GM23338 (cell line): ENCODE results near the gene PARL. TPM values are rescaled to one million over a fixed set of nuclear protein-coding genes. Genes with fewer than 3 reads are reported as not detected.

Source experiments
- ATAC-seq: fragments of 200-7000 bp; cut with Tn5 transposase; 3 replicates; pipeline ENCODE4 v1.9.1; 2020
- DNase-seq: peaks from one replicate; pipeline ENCODE4 v3.0.0-alpha.2; 2015; ENCODE audit warnings: low spot score
- H2AFZ ChIP-seq: fragments of 200-600 bp; sonication (generic); 2 replicates; pipeline ENCODE4 v1.8.0; 2016; ENCODE audit warnings: antibody characterized with exemption, mild to moderate bottlenecking, moderate library complexity
- H3F3A ChIP-seq: fragments of 200-600 bp; sonication (generic); replicated peaks from 2 replicates; pipeline ENCODE4 v1.8.0; 2017; ENCODE audit warnings: antibody characterized with exemption, mixed run types, low read depth
- H3K27ac ChIP-seq: fragments of 200-600 bp; sonication (generic); 2 replicates; pipeline ENCODE4 v1.6.1; 2016; ENCODE audit warnings: low read depth
- H3K27me3 ChIP-seq: fragments of 200-600 bp; sonication (generic); 2 replicates; pipeline ENCODE4 v1.8.0; 2016; ENCODE audit warnings: mild to moderate bottlenecking, mixed run types, moderate library complexity; ENCODE audit not compliant: insufficient read depth
- H3K36me3 ChIP-seq: fragments of 200-600 bp; sonication (generic); 2 replicates; pipeline ENCODE4 v1.8.0; 2016; ENCODE audit warnings: mild to moderate bottlenecking; ENCODE audit not compliant: insufficient read depth
- H3K4me1 ChIP-seq: fragments of 200-600 bp; sonication (generic); 2 replicates; pipeline ENCODE4 v1.8.0; 2016; ENCODE audit warnings: mild to moderate bottlenecking, moderate library complexity; ENCODE audit not compliant: insufficient read depth
- H3K4me2 ChIP-seq: fragments of 200-600 bp; sonication (generic); 2 replicates; pipeline ENCODE4 v1.7.1; 2017; ENCODE audit warnings: mixed run types
- H3K4me3 ChIP-seq: fragments of 200-600 bp; sonication (generic); 2 replicates; pipeline ENCODE4 v1.6.1; 2016; ENCODE audit warnings: mixed run types
- H3K79me2 ChIP-seq: fragments of 200-600 bp; sonication (generic); replicated peaks from 2 replicates; pipeline ENCODE4 v1.8.0; 2017; ENCODE audit warnings: mild to moderate bottlenecking; ENCODE audit not compliant: insufficient read depth
- H3K9me2 ChIP-seq: fragments of 200-600 bp; sonication (generic); 2 replicates; pipeline ENCODE4 v1.8.0; 2017; ENCODE audit not compliant: insufficient read depth
- H4K20me1 ChIP-seq: fragments of 200-600 bp; sonication (generic); replicated peaks from 2 replicates; pipeline ENCODE4 v1.8.0; 2017; ENCODE audit warnings: mild to moderate bottlenecking; ENCODE audit not compliant: insufficient read depth
- H3K27ac Mint-ChIP-seq: 2 replicates; pipeline ENCODE4 v1.8.0; 2020; ENCODE audit warnings: inconsistent platforms, mild to moderate bottlenecking, moderate library complexity, mixed read lengths
- H3K27me3 Mint-ChIP-seq: 3 replicates; pipeline ENCODE4 v1.8.0; 2022; ENCODE audit warnings: low read depth, mild to moderate bottlenecking, moderate library complexity, mixed read lengths, inconsistent platforms; ENCODE audit not compliant: insufficient read depth, poor library complexity
- H3K36me3 Mint-ChIP-seq: 3 replicates; pipeline ENCODE4 v1.8.0; 2021; ENCODE audit warnings: low read depth, mild to moderate bottlenecking, inconsistent platforms, moderate library complexity, mixed read lengths
- H3K4me1 Mint-ChIP-seq: 3 replicates; pipeline ENCODE4 v1.8.0; 2020; ENCODE audit warnings: mild to moderate bottlenecking, inconsistent platforms, mixed read lengths
- H3K4me3 Mint-ChIP-seq: 3 replicates; pipeline ENCODE4 v1.8.0; 2021; ENCODE audit warnings: moderate library complexity, mild to moderate bottlenecking, inconsistent platforms, mixed read lengths
- H3K9me3 Mint-ChIP-seq: 3 replicates; pipeline ENCODE4 v1.8.0; 2020; ENCODE audit warnings: moderate library complexity, mild to moderate bottlenecking, inconsistent platforms, mixed read lengths
- CREB1 ChIP-seq: fragments of 250-450 bp; sonication (Bioruptor Pico); IDR thresholded peaks from 2 replicates; pipeline ENCODE4 v1.5.0; 2020; ENCODE audit warnings: low read depth, mild to moderate bottlenecking, moderate library complexity
- ETS1 ChIP-seq: IDR thresholded peaks from 2 replicates; pipeline ENCODE4 v1.6.1; 2016; ENCODE audit warnings: antibody characterized with exemption
- EZH2 ChIP-seq: fragments of 200-600 bp; sonication (generic); IDR thresholded peaks from one replicate; pipeline ENCODE4 v1.8.0; 2017; ENCODE audit warnings: antibody characterized with exemption, mild to moderate bottlenecking, low read depth; ENCODE audit not compliant: unreplicated experiment
- EZH2phosphoT487 ChIP-seq: fragments of 200-600 bp; sonication (generic); IDR thresholded peaks from one replicate; pipeline ENCODE4 v1.8.1; 2018; ENCODE audit warnings: antibody characterized with exemption; ENCODE audit not compliant: unreplicated experiment
- JUNB ChIP-seq: IDR thresholded peaks from one replicate; pipeline ENCODE4 v1.6.1; 2016; ENCODE audit warnings: antibody characterized with exemption; ENCODE audit not compliant: unreplicated experiment
- NANOG ChIP-seq: IDR thresholded peaks from 2 replicates; pipeline ENCODE4 v1.6.1; 2016; ENCODE audit warnings: antibody characterized with exemption, borderline replicate concordance
- POLR2AphosphoS5 ChIP-seq: IDR thresholded peaks from 2 replicates; pipeline ENCODE4 v1.6.1; 2016; ENCODE audit warnings: antibody characterized with exemption, low read depth
- REST ChIP-seq: IDR thresholded peaks from one replicate; pipeline ENCODE4 v1.6.1; 2018; ENCODE audit warnings: antibody characterized with exemption; ENCODE audit not compliant: unreplicated experiment
- STAT1 ChIP-seq: IDR thresholded peaks from one replicate; pipeline ENCODE4 v1.6.1; 2016; ENCODE audit warnings: antibody characterized with exemption; ENCODE audit not compliant: unreplicated experiment
- ZNF114 ChIP-seq: fragments of 250-450 bp; sonication (Bioruptor Pico); IDR thresholded peaks from 2 replicates; pipeline ENCODE4 v1.5.0; 2020; ENCODE audit warnings: mild to moderate bottlenecking, moderate library complexity
- polyA plus RNA-seq: library from polyadenylated mRNA; unstranded; fragments of >200 nt; fragmentation: Nextera tagmentation; extraction: Ambion mirVana; gene quantifications from 2 replicates; pipeline ENCODE4 v1.2.1, GENCODE V29; 2016
- total RNA-seq: library from RNA; depleted of rRNA; stranded (reverse); fragments of >200 nt; shearing (Covaris generic); gene quantifications from 2 replicates; pipeline ENCODE4 v1.2.3, GENCODE V29; 2014
- TF ChIP-seq, protein P1 (sequence below), 2 experiments: fragments of 200-600 bp in 1 of 2; sonication (generic) in 1 of 2; conservative IDR thresholded peaks; 2 replicates each; pipeline versions ENCODE4 v1.5.1 to v1.6.1; 2016 to 2017; ENCODE audit warnings: antibody characterized with exemption in 2 of 2, low read depth in 2 of 2, mild to moderate bottlenecking in 2 of 2, moderate library complexity in 1 of 2
- TF ChIP-seq, protein P2 (sequence below): fragments of 250-450 bp; sonication (Bioruptor Pico); IDR thresholded peaks from 2 replicates; pipeline ENCODE4 v1.5.0; 2020; ENCODE audit warnings: mild to moderate bottlenecking, moderate library complexity

Gene PARL
- total and polyA plus RNA-seq, 2 experiments from 2014 or later = 67.5 to 78.7 TPM

DNA sequence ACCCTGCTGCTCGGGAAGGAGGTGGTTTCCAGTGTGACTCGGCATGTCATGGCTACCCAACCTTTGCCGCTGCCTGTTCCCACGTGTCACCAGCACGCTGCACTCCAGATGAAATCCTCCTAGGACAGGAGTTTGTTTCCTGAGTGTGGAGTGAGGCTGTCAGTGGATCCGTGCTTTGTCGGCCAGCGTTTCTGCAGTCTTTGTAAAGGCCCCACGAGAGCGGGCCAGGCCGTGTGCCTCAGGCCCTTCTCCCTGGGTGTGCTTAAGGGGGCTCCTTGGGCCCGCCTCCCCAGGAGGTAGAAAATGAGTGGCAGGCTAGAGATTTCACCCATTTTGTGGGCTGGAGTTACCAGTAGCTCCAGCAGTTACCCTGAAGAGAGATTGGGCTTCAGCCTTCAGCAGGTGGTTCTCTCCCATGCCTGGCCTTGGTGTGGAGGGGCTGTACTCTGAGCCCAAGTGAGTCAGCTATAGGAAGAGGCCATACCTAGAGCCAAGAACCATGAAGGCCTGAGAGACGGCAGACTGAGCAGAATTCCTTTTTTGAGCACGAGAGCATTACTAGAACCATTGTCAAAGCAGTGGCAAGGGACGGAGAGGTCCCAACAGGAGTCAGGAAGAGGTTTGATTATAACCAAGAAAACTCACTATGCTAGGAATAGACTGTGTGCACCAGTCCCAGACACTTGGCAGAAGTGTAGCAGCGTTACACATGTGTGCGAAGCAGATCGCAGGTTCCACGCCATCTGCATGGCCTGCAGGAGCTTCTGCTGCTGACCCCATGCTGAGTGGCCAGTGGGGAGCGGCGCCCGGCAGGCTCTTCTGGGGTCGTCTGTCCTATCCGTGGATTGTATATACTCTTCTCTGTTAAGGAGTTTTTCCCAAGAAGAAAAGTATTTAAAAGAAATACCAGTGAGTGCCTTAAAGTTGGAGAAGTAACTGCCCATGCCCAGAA is 73.8 kb downstream of the PARL start (continued):
- TF ChIP-seq, protein P1, sequence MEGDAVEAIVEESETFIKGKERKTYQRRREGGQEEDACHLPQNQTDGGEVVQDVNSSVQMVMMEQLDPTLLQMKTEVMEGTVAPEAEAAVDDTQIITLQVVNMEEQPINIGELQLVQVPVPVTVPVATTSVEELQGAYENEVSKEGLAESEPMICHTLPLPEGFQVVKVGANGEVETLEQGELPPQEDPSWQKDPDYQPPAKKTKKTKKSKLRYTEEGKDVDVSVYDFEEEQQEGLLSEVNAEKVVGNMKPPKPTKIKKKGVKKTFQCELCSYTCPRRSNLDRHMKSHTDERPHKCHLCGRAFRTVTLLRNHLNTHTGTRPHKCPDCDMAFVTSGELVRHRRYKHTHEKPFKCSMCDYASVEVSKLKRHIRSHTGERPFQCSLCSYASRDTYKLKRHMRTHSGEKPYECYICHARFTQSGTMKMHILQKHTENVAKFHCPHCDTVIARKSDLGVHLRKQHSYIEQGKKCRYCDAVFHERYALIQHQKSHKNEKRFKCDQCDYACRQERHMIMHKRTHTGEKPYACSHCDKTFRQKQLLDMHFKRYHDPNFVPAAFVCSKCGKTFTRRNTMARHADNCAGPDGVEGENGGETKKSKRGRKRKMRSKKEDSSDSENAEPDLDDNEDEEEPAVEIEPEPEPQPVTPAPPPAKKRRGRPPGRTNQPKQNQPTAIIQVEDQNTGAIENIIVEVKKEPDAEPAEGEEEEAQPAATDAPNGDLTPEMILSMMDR (conservative IDR thresholded peaks at IDR 0.05; ENCODE audit: low read depth in 2 of 2) = no peak
- TF ChIP-seq JUNB (no peak), ETS1 (no peak), STAT1 (no peak)

DNA sequence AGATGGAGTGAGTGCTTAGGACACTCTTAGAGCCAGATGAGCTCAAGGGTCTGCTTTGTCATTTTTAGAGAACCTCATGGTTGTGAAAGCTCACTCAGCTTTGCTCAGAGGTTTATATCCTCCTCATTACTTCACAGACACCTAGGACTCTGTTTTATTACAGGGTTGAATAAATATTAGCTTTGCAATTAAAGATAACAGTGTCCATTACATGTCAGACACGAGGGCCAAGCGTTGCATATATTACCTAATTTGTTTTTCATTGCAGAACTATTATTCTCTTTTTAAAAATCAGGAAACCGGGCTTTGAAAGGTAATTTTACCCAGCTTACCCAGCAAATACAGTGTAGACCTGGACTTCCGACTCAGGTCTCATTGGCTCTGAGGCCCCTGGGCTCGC is 75.4 kb downstream of the PARL start:
- H3K4me1 ChIP-seq = no peaks in the 10 kb centered on the region
- H3K36me3 ChIP-seq = peaks cover 50% of the 10 kb centered on the region
- no peak for ATAC-seq
- H3K9me2 ChIP-seq = no peaks in the 10 kb centered on the region
- DNase-seq = no peak
- Mint-ChIP-seq H3K4me3 (no peak overlapping the region), H3K27me3 (peaks cover 1% of the 10 kb centered on the region), H3K4me1 (no peaks in the 10 kb centered on the region), H3K27ac (no peak overlapping the region), H3K36me3 (peaks cover 79% of the 10 kb centered on the region), H3K9me3 (no peaks in the 10 kb centered on the region)
- no peaks in the 10 kb centered on the region for H3K79me2 ChIP-seq
- no peaks in the 10 kb centered on the region; the same call in 1 of the 2 replicates for H3F3A ChIP-seq
- no peak overlapping the region for H3K4me2 ChIP-seq
- no peak overlapping the region for H3K27ac ChIP-seq
- peaks cover 7% of the 10 kb centered on the region for H4K20me1 ChIP-seq
- H3K4me3 ChIP-seq = no peak overlapping the region
- H2AFZ ChIP-seq = no peak overlapping the region
- H3K27me3 ChIP-seq = no peaks in the 10 kb centered on the region
- TF ChIP-seq CREB1 (CRISPR knock-in tag) = no peak
- TF ChIP-seq JUNB = no peak
- no peak for TF ChIP-seq EZH2
- no peak for TF ChIP-seq EZH2phosphoT487
- no peak for TF ChIP-seq ZNF114
- TF ChIP-seq POLR2AphosphoS5 = no peak
- no peak for TF ChIP-seq NANOG
- TF ChIP-seq, protein P2, sequence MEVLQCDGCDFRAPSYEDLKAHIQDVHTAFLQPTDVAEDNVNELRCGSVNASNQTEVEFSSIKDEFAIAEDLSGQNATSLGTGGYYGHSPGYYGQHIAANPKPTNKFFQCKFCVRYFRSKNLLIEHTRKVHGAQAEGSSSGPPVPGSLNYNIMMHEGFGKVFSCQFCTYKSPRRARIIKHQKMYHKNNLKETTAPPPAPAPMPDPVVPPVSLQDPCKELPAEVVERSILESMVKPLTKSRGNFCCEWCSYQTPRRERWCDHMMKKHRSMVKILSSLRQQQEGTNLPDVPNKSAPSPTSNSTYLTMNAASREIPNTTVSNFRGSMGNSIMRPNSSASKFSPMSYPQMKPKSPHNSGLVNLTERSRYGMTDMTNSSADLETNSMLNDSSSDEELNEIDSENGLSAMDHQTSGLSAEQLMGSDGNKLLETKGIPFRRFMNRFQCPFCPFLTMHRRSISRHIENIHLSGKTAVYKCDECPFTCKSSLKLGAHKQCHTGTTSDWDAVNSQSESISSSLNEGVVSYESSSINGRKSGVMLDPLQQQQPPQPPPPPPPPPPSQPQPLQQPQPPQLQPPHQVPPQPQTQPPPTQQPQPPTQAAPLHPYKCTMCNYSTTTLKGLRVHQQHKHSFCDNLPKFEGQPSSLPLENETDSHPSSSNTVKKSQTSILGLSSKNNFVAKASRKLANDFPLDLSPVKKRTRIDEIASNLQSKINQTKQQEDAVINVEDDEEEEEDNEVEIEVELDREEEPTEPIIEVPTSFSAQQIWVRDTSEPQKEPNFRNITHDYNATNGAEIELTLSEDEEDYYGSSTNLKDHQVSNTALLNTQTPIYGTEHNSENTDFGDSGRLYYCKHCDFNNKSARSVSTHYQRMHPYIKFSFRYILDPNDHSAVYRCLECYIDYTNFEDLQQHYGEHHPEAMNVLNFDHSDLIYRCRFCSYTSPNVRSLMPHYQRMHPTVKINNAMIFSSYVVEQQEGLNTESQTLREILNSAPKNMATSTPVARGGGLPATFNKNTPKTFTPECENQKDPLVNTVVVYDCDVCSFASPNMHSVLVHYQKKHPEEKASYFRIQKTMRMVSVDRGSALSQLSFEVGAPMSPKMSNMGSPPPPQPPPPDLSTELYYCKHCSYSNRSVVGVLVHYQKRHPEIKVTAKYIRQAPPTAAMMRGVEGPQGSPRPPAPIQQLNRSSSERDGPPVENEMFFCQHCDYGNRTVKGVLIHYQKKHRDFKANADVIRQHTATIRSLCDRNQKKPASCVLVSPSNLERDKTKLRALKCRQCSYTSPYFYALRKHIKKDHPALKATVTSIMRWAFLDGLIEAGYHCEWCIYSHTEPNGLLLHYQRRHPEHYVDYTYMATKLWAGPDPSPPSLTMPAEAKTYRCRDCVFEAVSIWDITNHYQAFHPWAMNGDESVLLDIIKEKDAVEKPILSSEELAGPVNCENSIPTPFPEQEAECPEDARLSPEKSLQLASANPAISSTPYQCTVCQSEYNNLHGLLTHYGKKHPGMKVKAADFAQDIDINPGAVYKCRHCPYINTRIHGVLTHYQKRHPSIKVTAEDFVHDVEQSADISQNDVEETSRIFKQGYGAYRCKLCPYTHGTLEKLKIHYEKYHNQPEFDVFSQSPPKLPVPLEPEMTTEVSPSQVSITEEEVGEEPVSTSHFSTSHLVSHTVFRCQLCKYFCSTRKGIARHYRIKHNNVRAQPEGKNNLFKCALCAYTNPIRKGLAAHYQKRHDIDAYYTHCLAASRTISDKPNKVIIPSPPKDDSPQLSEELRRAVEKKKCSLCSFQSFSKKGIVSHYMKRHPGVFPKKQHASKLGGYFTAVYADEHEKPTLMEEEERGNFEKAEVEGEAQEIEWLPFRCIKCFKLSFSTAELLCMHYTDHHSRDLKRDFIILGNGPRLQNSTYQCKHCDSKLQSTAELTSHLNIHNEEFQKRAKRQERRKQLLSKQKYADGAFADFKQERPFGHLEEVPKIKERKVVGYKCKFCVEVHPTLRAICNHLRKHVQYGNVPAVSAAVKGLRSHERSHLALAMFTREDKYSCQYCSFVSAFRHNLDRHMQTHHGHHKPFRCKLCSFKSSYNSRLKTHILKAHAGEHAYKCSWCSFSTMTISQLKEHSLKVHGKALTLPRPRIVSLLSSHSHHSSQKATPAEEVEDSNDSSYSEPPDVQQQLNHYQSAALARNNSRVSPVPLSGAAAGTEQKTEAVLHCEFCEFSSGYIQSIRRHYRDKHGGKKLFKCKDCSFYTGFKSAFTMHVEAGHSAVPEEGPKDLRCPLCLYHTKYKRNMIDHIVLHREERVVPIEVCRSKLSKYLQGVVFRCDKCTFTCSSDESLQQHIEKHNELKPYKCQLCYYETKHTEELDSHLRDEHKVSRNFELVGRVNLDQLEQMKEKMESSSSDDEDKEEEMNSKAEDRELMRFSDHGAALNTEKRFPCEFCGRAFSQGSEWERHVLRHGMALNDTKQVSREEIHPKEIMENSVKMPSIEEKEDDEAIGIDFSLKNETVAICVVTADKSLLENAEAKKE = no peak
- no peak for TF ChIP-seq REST
